Calu3 (cell line): Measurements from ENCODE around the gene B4GALT1. TPM values are rescaled to one million over a fixed set of nuclear protein-coding genes. Genes with fewer than 3 reads are reported as not detected.
A peak's percentile ranks its signal among the peaks of the same experiment; 100 is the strongest.

Experiments used
- BruUV-seq: library from RNA; stranded (reverse); fragments of 400-500 nt; replicated peaks from 2 replicates; lab custom pipeline; 2021; lab: Mats Ljungman, UMichigan
- CTCF ChIA-PET: fragments of 300-600 bp; sonication (Branson Sonifier 250); formaldehyde crosslinking; loops from one replicate; lab custom pipeline; 2022; ENCODE audit warnings: antibody characterized with exemption; lab: Charles Lee
- DNase-seq: peaks from one replicate; pipeline ENCODE4 v3.0.0; 2022
- H3K27ac Mint-ChIP-seq: one replicate; pipeline ENCODE4 v1.8.0; 2022; ENCODE audit warnings: mixed read lengths; ENCODE audit not compliant: unreplicated experiment
- H3K27me3 Mint-ChIP-seq: one replicate; pipeline ENCODE4 v1.8.0; 2022; ENCODE audit warnings: mixed read lengths; ENCODE audit not compliant: unreplicated experiment
- H3K36me3 Mint-ChIP-seq: one replicate; pipeline ENCODE4 v1.8.0; 2022; ENCODE audit warnings: mild to moderate bottlenecking, moderate library complexity, mixed read lengths; ENCODE audit not compliant: insufficient read depth, unreplicated experiment
- H3K4me1 Mint-ChIP-seq: one replicate; pipeline ENCODE4 v1.8.0; 2022; ENCODE audit warnings: mild to moderate bottlenecking, low read depth, mixed read lengths; ENCODE audit not compliant: unreplicated experiment
- H3K4me3 Mint-ChIP-seq: one replicate; pipeline ENCODE4 v1.8.0; 2022; ENCODE audit warnings: mild to moderate bottlenecking, low read depth, moderate library complexity, mixed read lengths; ENCODE audit not compliant: unreplicated experiment
- H3K9me3 Mint-ChIP-seq: one replicate; pipeline ENCODE4 v1.8.0; 2022; ENCODE audit warnings: low read depth, mixed read lengths; ENCODE audit not compliant: unreplicated experiment
- intact Hi-C: fragments of 100-400 bp; cut with micrococcal nuclease; formaldehyde crosslinking; loops from one replicate; pipeline ENCODE4 v1.10.0; 2022; ENCODE audit not compliant: unreplicated experiment
- total RNA-seq: library from RNA; stranded (reverse); gene quantifications from 2 replicates; pipeline ENCODE4 v1.2.3, GENCODE V29; 2022
- TF ChIP-seq, protein P1 (sequence below): fragments of 200-600 bp; IDR thresholded peaks from one replicate; pipeline ENCODE4 v1.8.0; 2022; ENCODE audit warnings: antibody characterized with exemption; ENCODE audit not compliant: unreplicated experiment

B4GALT1 gene
- total RNA-seq, 1 experiment from 2014 or later: 71.1 TPM

- no peaks in the 10 kb centered on the region for H3K27me3 Mint-ChIP-seq
- no peak overlapping the region for H3K4me3 Mint-ChIP-seq
- peaks cover 2% of the 10 kb centered on the region for H3K9me3 Mint-ChIP-seq
- peaks cover 6% of the 10 kb centered on the region for H3K36me3 Mint-ChIP-seq
- BruUV-seq: no TSS peak
- CTCF ChIA-PET: interaction anchor here (0.6 to 0.7 kb wide), 3 partner anchors 16 to 340 kb away, joined by 3 to 6 read pairs (median 5); no protein-coding TSS in a partner anchor
- intact Hi-C loops: no loop called here
- H3K27ac Mint-ChIP-seq: no peak overlapping the region
- TF ChIP-seq, protein P1, sequence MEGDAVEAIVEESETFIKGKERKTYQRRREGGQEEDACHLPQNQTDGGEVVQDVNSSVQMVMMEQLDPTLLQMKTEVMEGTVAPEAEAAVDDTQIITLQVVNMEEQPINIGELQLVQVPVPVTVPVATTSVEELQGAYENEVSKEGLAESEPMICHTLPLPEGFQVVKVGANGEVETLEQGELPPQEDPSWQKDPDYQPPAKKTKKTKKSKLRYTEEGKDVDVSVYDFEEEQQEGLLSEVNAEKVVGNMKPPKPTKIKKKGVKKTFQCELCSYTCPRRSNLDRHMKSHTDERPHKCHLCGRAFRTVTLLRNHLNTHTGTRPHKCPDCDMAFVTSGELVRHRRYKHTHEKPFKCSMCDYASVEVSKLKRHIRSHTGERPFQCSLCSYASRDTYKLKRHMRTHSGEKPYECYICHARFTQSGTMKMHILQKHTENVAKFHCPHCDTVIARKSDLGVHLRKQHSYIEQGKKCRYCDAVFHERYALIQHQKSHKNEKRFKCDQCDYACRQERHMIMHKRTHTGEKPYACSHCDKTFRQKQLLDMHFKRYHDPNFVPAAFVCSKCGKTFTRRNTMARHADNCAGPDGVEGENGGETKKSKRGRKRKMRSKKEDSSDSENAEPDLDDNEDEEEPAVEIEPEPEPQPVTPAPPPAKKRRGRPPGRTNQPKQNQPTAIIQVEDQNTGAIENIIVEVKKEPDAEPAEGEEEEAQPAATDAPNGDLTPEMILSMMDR: no peak
- no peak for DNase-seq
- H3K4me1 Mint-ChIP-seq: peaks cover 44% of the 10 kb centered on the region
These were observed 9.9 kb upstream of the B4GALT1 start for GRCh38 chr9:33177086-33177485.

DNA sequence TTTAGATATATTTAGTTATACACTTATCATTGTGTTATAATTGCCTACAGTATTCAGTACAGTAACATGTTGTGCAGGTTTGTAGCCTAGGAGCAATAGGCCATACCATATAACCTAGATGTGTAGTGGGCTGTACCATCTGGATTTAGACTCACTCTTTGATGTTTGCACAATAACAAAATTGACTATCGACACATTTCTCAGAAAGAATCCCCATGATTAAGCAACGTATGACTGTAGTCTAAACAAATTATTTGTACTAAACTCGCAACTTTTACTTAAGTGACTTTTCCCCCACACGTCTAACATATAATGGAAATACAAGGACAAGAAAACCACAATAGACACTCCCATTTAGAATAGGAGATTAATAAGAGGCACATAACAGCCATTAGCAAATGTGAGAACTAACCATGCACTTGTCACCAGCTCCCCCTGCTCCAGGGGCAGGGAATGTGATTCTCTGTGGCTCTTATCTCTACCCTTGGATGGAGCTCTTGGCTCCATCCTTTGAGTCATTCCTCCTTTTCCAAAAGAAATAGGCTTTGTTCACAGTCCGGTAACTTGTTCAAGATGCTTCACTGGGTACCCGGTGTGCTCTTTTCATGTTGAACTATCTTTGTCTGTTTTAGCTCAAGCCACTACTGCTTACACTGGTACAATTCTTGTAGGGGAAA, 8.7 kb upstream of the B4GALT1 start:
- CTCF ChIA-PET: no interaction called here
- TF ChIP-seq, protein P1: no peak
- peaks cover 6% of the 10 kb centered on the region for H3K36me3 Mint-ChIP-seq
- H3K27me3 Mint-ChIP-seq: no peaks in the 10 kb centered on the region
- no peak overlapping the region for H3K27ac Mint-ChIP-seq
- no peak overlapping the region for H3K4me3 Mint-ChIP-seq
- DNase-seq: no peak
- peaks cover 39% of the 10 kb centered on the region for H3K4me1 Mint-ChIP-seq
- intact Hi-C loops: no loop called here
- BruUV-seq: no TSS peak
- H3K9me3 Mint-ChIP-seq: peaks cover 2% of the 10 kb centered on the region

DNA sequence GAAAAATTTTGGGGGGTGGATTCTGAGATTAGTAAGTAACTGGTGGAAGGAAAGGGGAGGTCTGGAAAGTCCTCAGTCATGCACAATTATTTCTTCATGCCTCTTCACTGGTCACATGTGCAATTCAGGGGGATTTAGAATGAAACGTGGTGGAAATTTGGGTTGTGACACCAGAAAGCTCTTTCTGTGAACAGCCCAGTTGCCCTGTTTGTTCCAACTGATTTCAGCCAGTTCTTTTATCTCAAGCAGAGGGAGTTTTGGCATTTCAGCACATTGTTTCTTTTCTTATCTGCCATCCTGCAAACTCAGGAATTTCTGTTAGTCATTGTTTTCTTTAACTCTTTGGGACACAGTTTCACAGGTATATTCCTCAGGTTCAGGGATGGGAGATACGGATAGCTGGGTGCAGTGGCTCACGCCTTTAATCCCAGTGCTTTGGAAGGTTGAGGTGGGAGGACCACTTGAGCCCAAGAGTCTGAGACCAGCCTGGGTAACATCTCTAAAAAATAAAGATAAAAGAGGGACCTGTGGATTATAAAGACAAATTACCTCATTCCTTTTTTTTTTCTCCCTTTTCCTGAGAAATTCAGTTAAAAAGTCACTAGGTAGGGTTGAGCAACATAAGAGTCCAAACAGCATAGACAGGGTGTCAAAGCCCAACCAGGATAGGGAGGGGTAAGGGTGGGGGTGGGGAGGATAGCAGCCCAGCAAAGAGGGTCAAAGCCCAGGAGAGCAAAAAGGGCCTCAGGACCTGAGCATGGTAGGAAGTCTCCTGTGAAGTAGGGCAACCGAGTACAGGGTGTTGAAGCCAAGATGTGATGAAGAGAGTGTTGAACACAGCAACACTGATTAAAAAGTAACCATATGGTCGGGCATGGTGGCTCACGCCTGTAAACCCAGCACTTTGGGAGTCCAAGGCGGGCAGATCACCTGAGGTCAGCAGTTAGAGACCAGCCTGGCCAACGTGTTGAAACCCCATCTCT, 5.4 kb upstream of the B4GALT1 start:
- no TSS peak for BruUV-seq
- TF ChIP-seq, protein P1: no peak
- H3K27me3 Mint-ChIP-seq: no peaks in the 10 kb centered on the region
- H3K9me3 Mint-ChIP-seq: peaks cover 2% of the 10 kb centered on the region
- intact Hi-C loops: no loop called here
- H3K4me1 Mint-ChIP-seq: peaks cover 41% of the 10 kb centered on the region
- peak overlapping the region; percentile 47 for H3K4me3 Mint-ChIP-seq
- DNase-seq: no peak
- CTCF ChIA-PET: interaction anchor here (0.7 to 1.1 kb wide), 3 partner anchors 12 to 302 kb away, joined by 3 read pairs; no protein-coding TSS in a partner anchor
- H3K27ac Mint-ChIP-seq: peak overlapping the region; percentile 83
- H3K36me3 Mint-ChIP-seq: peaks cover 9% of the 10 kb centered on the region
